HG03097 (cell line): ENCODE measurements around the gene SKP1.
A peak's percentile ranks its signal among the peaks of the same experiment; 100 is the strongest.

Source experiments
- ATAC-seq: cut with Tn5 transposase; IDR thresholded peaks from one replicate; pipeline ENCODE4 v1.9.1; 2021; ENCODE audit not compliant: unreplicated experiment, low FRiP score

The SKP1 gene

DNA sequence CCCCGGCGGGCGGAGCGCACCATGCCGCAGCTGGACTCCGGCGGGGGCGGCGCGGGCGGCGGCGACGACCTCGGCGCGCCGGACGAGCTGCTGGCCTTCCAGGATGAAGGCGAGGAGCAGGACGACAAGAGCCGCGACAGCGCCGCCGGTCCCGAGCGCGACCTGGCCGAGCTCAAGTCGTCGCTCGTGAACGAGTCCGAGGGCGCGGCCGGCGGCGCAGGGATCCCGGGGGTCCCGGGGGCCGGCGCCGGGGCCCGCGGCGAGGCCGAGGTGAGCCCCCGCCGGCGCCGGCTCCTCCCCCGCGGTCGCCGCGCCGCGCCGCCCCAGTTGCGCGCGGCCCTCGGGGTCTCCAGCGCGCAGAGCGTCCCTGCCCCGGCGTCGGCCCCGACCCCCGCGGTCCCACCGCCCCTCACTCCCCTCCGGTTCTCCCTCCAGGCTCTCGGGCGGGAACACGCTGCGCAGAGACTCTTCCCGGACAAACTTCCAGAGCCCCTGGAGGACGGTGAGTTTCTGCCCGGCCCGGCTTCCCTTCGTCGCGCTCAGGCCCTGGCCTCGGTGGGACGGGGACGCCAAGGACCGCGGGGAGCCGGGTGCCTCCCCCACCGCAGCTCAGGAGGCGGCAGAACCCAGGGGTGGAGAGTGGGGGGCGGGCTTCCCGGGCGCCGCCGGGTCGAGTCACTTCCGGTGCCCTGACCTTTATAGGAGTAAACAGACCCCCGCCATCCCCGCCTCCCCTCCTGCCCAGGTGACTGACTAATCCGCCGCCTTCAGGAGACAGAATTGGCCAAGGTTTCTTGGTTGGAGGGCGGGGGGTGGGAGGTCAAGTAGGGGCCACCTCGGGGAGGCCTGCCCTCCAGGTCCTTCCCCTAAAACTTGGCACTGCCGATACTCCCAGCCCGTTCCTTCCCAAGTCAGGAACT, 61.6 kb downstream of the SKP1 start:
- no peak for ATAC-seq

DNA sequence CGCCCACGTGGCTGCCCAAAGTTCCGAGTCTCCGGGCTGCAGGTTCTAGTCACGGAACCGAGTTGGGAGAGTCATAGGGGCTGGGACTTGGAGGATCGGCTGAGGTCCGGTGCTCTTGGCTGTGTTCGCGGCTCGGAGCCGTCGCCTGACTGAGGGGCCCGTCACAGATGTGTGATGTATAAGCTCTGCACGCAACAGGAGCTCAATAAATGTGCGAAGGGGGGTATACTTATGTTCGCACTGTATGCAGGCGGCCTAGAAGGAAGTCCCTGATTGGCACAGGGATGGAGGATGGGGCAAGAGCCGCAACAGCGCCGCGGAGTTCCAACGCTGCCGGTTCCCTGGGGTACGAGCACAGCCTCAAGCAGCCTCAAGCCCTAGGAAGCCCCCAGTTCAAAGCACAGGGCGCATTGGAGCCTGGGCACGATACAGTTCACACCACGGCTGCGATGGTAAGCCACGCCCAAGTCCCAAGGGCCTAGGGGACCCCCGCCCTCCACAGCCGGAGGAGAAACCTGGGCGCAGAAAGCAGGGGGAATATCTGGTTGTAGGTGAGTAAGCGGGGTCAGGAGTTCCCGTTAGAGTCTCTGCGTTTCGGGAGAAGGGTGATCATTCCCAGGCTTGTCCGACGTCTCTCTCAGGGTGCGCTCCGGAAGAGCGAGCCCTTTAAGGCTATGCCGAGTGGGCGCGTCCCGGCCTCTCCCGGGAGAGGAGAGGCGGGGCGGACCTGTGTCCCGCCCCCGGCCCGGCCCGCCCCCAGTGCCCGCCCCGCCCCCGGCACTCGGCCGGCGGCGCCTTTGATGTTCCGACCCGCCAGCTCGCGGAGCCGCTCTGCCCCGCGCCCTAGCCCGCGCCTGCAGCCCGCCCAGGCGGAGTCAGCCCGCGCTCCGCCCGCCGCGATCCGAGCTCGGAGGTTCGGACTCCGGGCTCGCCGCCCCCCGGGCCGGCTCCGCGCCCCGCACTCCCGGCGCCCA, 62.6 kb downstream of the SKP1 start, which contains the start of gene TCF7:
Gene TCF7 (plus strand): TSS at position 780 of the 974 bp plus-strand sequence. CDS start 226 bp downstream, outside the sequence.
- ATAC-seq = peak; percentile 69

DNA sequence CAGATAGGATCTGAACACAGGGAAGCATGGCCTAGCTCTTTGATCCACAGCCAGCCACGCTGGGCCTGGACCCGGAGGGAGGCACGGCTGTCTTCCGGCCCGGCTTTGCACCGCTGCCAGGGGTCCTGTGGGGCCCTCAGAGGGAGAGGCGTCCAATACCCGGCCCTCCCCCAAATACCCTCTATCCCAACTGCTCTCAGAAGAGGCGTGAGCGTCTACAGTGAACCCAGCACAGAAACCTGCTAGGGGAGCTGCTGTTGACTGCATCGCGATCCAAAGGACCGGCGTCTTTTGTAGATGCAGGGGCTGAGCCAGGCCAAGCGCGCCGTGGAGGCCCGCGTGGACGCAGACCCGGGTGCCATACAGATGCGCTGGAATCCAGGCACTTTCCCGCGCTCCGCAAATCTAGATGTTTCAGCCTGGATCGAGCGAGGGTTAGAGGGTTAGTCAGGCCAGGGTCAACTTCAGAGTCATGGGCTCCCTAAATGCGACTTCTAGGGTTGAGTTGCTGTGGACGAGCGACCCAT, 63.3 kb downstream of the SKP1 start:
- ATAC-seq = no peak

DNA sequence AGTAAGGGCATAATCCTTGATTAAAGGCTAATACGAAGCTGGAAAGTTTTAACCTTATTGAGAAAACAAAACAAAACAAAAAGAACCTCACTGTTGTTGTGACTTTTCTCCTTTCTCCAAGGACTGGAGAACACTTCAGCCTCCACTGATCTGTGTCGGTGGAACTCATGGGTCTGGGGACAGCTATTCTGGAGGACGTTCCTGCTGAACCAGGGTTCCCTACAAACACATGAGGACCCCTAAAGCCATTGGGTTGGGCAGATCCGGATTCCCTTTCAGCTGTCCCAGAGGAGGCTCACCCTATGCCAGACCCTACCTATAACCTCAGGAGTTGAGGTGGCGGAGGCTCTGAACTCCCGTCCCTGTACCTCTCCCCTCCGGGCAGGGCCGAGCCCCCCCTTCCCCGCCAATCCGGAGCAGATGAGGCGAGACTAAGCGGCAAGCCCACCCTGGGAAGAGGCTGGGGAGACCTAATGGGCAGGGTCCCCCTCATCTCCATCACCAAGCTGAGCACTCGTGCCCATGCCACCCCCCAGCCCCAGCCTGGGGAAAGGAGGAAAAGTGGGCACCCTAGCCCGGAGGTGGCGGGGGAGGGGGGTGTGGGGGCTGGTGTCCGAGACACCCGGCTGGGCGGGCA, 63.9 kb downstream of the SKP1 start:
- no peak for ATAC-seq

GRCh38 chr5:134111741-134112647, 64.8 kb downstream of the SKP1 start:
- no peak for ATAC-seq

- no peak for ATAC-seq
Observed at GRCh38 chr5:134110382-134110781, 66.4 kb downstream of the SKP1 start.

DNA sequence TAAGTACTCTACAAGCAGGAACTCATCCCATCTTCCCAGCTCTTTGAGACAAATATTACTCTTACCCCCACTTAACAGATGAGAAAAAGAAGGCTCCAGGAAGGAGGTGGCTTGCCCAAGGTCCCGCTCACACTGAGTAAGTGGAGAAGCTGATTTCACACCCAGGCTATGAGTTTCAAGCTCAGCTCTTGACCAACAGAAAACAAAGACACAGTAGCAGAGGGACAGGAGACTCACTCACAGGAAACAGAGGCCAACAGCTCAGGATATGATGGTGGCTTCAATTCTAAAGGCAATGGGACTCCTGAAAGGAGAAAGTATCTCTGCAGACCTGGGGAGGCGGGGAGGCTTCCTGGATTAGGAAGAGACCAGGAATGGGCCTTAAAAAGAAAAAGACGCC, 69.0 kb downstream of the SKP1 start:
- no peak for ATAC-seq

- ATAC-seq = no peak
Observed at GRCh38 chr5:134106991-134107701, 69.6 kb downstream of the SKP1 start.

- ATAC-seq = no peak
Observed at GRCh38 chr5:134103998-134104654, 72.6 kb downstream of the SKP1 start.

DNA sequence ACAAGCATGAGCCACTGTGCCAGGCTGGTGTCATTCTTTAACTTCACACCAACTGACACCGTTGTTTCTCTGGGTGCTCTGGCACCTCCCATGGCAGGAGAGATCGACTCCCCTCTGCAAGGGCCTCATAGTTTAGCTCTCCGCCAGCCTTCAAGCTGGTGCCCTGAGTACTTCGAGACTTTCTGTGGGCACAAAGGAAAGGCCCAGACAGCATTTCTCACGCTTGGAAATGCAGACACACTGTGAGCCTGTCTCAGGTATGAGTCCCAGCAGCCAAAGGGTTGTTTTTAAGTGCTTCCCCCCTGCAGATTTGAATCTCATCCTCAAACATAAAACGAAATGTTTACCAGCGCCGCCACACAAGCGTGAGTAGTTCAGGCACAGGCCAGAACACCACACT, 73.4 kb downstream of the SKP1 start:
- no peak for ATAC-seq

DNA sequence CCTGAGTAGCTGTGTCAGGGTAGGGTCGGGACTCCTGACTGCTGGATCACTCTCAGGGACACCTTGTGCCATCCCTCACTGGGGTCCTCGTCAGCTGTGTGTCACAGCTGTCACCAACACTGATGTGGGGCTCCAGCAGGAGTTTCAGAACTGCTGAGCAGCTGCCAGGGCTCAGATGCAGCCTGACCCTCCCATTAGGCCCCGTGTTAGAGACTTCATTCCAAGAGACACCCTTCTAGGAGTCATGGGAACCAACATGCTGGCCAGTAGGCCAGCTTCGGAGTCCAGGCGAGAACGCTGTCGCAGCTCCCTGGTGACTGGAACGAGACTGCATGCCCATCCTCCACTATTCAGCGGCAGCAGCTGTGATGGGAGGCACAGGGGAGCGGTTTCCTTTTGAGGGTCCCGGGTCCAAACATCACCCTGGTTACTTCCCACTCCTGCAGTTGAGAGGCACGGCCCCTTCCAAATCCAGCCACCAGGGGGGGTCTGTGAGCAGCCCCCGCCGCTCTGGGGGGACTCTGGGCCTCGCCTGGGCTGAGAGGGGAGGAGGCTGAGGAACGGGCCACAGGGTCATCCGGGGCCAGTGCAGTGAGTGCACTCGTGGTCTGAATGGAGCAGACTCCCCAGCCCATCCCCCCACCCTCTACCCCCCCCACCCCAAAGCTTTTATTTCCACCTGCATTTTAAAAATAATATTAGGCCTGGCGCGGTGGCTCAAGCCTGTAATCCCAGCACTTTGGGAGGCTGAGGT, 74.9 kb downstream of the SKP1 start:
- ATAC-seq = no peak

DNA sequence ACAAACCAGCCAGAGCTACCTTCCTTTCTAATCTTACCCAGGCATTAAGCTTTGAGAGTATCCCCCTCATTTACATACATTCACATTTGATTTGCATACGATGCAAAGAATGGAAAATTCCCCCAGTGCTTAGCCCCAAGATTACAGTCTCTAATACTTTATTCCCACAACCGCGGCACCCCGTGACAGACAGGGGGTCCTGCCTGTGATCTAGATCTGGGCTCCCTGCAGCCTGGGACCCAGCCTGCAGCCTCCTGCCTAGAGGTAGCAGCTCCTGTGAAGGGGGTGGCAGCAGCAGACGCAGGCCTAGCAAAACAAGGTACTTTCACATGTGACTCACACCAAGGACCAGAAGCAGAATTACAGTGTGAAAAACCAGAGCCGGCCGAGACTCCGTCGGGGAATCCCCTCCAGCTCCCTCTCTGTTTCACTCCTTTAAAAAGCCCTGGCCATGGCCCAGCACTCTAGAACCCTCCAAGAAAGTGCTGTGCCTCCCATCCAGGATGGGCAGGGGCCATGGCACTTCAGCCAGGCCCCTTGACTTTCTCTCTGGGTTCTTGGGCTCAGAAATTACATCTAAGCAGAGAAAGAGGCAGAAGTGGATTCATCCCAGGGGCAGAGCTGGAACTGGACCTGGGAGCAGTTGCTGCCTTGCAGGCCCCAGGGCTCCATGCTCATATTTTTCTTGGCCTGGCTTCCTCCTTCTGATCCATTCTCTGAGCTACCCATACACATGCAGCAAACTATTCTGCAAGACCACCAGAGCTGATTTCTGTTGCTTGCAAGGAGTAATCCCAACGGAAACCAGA, 76.3 kb downstream of the SKP1 start:
- peak; percentile 71 for ATAC-seq

DNA sequence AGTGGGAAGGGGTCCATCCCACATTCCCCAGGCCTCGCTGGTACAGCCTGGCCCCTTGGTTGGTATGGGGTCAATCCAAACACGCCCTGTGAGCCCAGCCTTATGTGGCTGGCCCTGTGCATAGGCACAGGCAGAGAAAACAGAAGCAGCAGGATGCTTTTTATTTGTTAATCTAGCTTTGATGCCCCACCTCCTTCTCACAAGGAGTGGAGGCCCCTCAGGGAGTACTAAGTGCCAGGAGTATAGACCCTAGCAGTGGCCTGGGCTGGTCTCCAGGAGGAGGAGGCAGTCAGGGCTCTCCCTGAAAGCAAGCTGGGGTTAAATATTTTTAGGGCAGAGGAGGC, 76.8 kb downstream of the SKP1 start:
- no peak for ATAC-seq

DNA sequence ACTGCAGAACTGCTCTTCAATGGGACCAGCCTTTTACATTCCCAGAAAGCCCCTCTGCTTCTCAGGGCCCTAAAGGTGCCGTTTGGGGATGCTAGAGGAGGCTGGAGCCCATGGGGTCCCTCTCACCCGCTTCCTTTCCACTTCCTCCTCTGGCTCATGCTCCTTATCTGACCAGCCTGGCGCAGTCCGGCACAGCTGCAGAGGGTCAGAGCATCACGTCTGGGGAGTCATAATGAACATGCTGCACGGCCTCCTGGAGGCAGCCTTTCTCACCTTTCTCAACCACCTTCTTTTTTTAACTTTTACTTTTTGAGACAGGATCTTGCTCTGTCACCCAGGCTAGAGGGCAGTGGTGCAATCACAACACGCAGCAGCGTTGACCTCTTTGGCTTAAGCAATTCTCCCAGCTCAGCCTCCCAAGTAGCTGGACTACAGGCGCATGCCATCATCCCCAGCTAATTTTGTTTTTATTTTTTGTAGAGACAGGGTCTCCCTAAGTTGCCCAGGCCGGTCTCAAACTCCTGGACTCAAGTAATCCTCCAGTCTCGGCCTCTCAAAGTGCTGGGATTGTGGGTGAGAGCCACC, 77.4 kb downstream of the SKP1 start:
- ATAC-seq = no peak
